Amygdala (tissue), 56 donors: ENCODE results near the gene GOLIM4.
"Not testable (repeated sequence)": the region's sequence is repeated elsewhere in the genome, so short reads cannot be mapped to it uniquely, and the experiment has no call there.

ENCODE experiments used
- DNase-seq, 56 donors: peaks; one replicate each; lab custom pipeline; 2025; lab: John Stamatoyannopoulos, UW

Gene GOLIM4

DNA sequence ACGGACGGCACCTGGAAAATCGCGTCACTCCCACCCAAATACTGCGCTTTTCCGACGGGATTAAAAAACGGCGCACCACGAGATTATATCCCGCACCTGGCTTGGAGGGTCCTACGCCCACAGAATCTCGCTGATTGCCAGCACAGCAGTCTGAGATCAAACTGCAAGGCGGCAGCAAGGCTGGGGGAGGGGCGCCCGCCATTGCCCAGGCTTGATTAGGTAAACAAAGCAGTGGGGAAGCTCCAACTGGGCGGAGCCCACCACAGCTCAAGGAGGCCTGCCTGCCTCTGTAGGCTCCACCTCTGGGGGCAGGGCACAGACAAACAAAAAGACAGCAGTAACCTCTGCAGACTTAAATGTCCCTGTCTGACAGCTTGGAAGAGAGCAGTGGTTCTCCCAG is 84.4 kb downstream of the GOLIM4 start:
- not testable (repeated sequence) for DNase-seq

DNA sequence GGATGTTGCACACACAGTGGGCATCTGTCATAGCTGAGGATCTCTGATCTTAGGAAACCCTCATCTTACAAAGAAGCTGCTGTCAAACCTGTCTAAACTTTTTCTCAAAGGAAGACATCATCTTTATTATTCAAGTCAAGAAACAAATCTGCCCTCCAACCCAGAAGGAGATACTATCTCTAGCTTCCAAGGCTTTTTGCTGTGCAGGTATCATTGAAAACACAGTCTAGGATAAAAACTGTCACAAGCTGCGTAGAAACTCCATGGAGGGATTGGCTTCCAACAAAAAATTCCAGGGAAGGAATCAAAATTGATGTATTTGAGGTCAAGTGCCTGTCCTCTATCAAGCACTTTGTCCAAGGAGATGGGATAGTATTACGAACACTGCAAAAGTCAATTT is 89.1 kb downstream of the GOLIM4 start:
- DNase-seq = no peak

DNA sequence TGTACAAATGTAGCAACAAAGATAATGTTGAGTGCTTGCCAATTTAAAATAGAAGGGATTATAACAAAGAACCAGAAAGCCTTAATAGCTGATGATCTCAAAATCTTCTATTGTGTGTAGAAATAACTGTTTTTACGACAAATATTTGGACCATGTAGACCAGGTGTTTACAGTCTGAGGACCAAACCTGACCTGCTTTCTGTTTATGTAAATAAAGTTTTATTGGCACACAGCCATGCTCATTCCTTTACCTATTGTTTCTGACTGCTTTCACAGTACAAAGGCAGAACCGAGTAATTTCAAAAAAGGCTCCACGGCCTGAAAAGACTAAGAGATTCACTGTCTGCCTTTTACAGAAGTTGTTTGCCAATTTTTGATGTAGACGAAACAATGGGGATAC is 91.8 kb downstream of the GOLIM4 start:
- DNase-seq = no peak

DNA sequence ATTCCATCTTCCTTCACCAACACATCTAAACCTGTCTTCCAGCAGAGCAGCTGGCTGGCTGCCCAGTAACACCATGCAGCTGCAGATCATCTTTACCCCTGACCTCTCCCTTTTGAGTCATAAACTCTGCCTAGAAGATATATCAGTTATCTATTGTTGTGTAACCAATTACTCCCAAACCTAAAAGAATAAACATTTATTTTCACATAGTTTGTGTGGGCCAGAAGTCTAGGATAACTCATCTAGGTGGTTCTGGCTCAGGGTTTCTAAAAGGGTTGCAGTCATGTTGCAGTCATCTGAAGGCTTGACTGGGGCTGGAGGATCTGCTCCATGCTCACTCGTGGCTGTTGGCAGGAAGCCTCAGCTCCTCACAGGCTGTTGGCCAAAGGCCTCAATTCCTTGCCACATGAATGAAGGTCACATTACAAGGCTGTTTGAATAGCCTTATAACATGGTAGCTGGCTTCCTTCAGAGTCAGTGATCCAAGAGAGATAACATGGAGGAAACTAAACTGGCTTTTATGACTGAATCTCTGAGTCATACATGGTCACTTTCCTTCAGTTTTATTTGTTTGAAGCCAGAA is 92.8 kb downstream of the GOLIM4 start:
- peak in 1 of 56 donors; percentile 11 for DNase-seq

DNA sequence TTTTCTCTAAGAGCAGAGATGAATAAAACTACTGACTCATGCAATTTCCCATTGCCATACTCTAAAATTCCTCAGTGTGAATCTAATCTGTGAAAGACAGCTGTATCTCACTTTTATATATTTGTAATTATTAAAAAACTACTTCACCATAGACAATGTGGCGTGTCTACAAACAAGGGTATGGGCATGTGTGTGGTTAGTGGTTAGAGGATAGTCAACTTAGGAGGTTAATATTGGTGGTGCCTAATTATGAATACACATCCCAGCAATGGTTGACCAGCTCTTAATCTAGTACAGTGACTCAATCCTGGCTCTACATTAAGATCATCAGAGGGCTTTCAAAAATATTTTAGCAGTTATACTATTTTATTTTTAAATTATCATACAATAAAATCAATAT is 94.5 kb downstream of the GOLIM4 start:
- DNase-seq = no peak

DNA sequence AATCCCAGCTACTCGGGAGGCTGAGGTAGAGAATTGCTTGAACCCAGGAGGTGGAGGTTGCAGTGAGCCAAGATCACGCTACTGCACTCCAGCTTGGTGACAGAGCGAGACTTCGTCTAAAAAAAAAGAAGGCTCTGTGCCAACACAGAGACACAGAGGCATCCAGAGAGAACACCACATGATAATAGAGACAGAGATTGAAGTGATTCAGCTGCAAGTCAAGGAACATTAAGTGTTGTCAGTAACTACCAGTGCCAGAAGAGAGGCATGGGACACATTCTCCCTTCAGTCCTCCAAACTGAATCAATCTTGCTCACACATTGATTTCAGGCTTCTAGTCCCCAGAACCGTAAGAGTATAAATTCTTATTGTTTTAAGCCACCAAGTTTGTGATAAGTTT is 97.5 kb downstream of the GOLIM4 start:
- no peak for DNase-seq

DNA sequence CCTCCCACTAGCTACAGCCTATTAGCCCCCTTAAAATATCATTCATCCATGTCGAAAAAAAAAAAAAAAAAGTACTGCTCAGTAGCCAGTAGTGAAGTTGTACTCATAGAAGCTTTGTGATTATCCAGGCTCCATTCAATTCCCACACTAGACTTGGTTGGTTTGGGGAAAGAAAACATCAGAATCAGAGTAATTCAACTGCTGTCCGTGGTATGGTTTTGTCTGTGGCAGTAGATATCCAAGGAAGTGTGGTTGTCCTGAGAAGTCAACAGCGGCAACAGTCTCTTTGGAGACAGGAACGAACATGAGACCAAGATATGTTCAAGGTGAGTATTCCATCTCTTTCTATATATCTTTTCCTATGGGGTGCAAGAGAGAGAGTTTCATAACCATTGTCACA is 99.2 kb downstream of the GOLIM4 start:
- no peak for DNase-seq

DNA sequence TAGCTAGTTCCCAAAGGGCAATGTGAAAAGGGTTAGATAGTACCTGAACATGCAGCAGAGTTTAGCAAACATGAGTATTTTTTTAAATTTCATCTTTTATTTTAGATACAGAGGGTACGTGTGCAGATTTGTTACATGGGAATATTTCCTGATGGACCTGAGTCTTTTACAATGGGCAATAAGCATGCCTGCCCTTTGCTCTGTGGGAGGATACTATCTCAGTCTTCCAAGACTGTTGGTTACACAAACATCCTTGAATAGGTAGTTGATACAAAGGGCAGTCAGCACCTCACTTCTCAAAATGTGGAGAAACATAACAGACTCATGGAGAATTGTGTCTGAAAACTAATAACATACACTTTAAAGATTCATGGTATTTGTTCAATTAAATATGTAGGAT is 103.3 kb downstream of the GOLIM4 start:
- DNase-seq = no peak

DNA sequence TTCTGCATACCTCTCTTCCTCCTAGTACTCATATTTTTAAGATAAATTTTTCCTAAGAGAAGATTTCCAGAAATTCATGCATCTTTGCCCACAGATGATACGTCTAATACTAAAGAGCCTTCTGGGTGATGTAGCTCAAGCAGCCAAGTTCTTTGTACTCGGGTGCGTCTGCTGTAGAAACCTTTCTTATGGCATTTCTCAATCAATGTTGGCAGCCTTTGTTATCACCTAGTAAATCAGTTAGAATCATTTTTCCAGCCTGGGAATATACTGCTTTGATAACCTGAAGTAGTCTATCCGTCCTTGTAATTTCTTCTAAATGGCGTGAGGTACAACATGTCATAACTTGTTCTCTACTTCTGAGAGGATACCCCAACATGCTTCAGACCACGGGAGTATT is 104.5 kb downstream of the GOLIM4 start:
- DNase-seq = no peak

DNA sequence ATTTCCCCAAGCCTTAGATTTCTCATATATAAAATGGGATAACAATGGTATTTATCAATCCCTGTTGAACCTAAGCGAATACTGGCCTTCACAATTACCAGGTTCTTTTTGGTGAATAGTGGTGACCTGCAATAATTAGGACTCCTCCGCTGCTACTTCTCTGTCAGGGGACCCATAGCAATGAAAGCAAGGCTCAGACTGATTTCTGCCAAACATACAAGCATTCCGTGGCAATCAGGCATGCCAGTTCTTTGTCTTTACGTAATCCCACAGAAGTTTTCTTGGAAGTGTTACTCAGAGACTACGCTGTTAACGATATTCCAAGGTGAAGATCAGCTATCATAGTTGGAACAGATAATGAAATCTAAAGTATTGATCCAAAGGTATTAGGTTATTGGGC is 105.7 kb downstream of the GOLIM4 start:
- no peak for DNase-seq

DNA sequence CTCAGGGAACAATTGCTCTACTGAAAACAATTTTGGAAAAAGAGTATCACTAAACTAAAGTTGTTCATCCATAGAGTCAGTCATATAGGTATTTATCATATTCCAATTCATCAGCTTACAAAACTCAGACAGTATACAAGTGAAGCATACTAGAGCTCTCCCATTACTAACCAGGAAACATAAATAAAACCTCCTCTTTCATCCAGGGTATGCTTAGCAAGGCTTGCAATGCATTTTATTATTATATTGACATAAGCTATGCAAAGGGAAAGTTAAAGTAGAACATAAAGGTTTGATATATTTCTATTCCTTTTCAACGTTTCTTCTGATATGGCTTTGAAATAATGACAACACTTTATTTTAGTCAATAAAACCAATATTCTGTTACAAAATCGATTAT is 106.7 kb downstream of the GOLIM4 start:
- no peak for DNase-seq

DNA sequence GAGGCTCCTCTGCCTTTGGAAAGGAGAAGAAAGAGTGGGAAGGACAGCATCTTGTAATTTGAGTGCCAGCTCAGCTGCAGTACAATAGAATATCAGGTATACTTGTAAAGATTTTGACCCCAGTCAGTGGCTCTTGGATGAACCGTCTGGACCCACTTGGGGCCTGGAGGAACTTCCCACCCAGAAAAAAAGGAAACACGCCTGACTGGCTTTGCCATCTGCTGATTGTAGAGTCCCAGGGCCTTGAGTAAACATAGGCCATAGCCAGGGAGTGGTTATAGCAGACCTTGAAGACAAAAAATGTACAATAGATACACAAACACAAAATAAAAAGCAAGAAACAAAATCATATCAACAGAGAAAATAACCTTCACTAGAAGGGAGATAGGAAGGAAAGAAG is 112.1 kb downstream of the GOLIM4 start:
- DNase-seq = no peak

DNA sequence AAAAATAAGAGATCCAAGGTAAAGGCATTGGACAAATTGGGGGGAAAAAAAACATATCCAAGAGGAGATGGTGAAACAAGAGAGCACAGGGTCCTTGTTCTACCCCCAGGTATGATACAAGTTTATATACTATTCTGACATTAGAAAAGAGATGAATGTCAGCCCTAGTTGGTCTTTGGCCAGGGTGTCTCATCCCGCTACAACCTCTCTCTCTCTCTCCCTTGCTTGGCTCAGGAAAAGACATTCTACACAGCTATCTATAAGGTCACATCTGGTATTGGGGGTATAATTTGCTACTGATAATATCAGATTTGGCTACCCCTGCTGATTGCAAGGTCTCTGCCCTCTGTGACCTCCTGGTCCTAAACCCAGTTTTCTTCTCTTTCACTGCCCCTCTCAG is 117.2 kb downstream of the GOLIM4 start:
- no peak for DNase-seq

DNA sequence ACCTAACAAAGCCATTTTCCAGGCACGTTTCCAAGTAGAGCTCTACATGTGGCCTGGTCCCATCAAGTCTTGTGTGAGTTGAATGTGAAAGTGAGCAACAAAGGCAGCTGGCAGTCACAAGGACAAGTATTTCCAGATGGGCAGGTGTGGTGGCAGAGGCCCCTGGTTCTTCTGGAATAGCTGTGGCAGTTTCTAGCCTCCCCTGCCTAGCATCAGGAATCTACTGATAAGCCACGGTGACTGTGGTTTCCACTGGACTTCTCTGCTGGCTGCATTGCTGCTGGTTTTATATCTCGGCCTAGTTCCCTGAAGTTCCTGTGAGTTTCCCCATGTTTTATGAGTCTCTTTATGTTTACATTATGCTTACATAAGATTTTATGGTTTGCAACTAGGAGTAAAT is 117.7 kb downstream of the GOLIM4 start:
- peak in 1 of 56 donors; percentile 1 for DNase-seq

DNA sequence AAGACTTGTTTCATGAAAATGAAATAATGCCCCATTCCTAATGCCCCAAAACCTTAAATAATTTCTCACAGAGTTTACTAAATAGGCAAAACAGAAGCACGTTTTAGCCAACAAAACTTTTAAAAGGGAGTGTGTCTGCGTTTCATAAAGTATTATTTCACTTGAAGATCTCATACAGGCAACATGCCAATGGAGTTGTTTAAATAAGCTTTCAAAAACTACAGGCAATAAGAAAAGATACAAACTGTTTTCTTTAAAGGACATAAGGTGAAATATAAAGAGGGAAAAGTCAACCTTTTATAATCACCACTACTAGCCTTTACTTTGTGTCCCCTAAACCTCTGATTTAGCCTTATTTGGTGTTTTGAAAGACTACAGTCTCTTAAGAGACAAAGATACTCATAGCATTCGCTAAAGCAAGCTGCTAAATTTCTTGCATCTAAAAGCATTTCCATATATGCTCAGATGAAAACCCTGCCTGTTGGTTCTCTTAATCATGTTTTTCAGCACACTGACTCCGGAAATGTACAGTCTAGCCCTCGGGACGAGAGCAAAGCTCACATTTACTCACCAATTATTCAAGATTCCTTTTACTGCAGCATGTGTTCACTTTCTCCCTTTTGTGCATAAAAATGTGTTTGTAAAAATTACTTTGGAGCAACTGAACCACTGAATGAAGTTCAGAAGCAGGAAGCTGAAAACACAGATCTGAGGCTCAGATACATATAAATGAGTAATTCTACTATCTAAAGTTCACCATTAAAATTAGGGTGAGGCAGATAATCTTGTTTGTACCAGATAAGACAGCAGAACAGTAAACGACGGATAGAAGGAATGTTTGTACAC is 119.0 kb downstream of the GOLIM4 start:
- DNase-seq = no peak

DNA sequence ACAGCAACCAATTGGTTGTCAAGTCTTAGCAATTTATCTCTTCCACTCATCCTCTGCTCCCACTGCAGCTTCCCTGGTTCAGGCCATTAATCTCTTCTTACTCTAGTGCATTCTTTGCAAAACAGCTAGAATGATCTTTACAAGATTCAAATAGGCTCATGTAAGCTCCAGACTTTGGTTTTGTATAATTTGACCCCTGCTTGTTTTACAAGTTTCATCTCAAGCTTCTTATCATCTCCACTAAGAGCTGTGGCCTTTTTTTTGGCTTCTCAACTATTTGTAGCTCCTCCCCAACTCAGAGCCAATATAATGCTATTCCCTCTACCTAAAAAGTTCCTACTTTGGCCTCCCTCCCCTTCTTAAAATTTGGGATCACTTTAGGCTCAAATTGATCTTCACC is 121.8 kb downstream of the GOLIM4 start:
- no peak for DNase-seq

DNA sequence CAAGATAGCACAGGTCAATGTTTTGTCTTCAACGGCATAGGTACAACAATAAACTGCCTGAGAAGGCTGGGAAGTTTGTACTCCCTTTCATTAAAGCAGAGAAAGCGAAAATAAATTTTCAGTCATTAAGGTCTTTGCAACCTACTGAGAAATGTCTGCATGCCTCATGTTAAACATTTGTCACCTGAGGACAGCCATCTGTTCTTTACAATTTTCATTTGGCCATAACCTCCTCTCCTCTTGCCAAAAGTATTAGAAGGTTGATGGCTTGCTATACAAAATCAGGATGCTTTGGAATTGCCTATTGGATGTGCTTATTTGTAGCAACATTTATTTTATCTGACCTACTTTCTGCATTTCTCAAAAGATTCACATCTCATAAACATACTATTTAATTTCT is 122.7 kb downstream of the GOLIM4 start:
- DNase-seq = no peak

DNA sequence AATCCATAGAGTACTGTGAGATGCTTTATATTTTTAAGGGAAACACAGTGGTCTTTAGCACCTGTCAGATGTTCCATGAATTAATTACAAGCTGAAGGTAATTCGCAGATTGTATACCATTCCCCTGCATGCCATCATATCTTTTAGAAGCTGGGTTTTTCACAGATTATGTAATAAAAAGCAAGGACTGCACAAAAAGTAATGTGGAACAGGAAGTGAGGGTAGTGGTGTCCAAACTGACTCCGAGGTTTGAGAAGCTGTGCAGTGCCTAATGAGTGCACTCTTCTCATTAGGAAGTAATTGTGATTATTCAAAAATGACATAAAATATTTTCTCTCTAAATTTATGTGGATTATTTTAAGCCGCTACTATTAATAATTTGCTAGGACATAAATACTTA is 123.2 kb downstream of the GOLIM4 start:
- no peak for DNase-seq

DNA sequence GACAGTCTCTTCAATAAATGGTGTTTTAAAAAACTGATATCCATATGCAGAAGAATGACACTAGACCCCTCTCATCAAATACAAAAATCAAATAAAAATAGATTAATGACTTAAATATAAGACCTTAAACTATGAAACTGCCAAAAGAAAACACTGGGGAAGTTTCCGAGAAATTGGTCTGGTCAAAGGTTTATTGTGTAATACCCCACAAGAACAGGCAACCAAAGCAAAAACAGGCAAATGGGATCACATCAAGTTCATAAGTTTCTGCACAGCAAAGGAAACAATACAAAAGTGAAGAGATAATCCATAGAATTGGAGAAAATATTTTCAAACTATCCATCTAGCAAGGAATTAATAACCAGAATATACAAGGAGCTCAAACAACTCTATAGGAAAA is 126.2 kb downstream of the GOLIM4 start:
- no peak for DNase-seq

DNA sequence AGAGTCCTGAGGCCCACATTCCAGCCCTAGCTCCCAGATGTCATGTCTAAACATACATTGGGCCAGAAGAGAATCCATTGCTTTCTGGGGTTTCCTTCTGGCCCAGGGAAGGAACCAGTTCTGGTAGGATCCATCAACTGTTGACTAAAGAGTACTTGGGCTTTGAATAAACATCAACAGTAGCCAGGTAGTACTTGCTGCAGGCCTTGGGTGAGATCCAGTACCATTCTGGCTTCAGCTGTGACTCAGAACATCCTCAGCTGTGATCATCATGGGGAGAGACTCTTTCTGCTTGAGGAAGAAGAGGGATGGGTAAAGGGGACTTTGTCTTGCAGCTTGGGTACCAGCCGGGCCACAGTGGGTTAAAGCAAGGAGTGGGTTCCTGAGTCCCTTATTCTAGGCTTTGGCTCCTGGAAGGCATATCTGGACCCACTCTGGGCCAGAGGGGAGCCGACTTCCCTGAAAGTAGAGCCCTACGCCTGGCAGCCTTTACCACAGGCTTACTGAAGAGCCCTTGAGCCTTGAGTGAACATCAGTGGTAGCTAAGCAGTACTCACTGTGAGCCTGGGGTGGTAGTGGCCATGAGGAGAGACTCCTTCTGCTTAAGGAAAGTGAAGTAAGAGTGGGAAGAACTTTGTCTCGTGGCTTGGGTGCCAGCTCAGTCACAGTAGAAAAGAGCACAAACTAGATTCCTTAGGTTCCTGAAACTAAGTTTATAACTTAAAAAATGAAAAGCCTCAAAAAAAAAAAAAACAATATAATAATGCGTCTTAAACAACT is 128.3 kb downstream of the GOLIM4 start:
- no peak for DNase-seq
